T-helper 2 cell (primary cell): ENCODE results near the gene B4GALNT3.

Experiments used
- DNase-seq, 5 experiments: peaks; one replicate each; pipeline versions ENCODE4 v3.0.0 to v3.0.0-alpha.2; 2012 to 2022

B4GALNT3 gene

DNA sequence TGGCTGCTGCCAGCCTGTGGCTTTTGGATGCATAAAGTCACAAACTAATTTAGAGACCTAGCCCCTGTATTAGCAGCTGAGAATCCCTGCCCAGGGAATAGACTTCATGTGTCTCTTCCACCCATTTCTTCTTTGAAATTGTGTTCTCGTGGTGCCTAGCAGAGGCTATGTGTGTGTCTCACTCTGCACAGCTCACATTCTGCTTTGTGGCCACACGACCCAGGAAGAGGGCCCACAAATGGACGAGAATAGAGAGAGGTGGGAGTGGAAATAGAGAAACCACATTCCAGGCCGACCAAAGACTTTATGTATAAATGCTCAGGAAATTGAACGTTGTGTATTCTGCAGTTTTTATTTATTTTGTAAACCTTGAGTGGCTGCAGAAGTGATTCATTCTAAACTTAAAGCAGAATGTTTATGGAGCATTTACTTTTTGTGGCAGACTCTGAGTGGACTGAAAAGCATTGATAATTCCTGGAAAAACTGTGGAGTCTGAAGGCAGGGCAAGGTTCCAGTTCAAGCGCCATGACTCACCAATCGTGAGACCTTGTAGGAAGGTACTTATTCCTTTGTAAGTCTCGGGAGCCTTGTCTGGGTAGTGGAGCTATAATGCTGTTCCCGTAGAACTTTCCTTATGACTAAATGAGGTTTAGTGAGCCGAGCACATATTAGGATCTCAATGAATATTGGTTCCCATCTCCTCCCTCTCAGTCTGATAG lies 9.1 kb downstream of the B4GALNT3 start:
- DNase-seq, result no peak

- no peak for DNase-seq
Observed at GRCh38 chr12:470133-470532, 10.4 kb downstream of the B4GALNT3 start.

DNA sequence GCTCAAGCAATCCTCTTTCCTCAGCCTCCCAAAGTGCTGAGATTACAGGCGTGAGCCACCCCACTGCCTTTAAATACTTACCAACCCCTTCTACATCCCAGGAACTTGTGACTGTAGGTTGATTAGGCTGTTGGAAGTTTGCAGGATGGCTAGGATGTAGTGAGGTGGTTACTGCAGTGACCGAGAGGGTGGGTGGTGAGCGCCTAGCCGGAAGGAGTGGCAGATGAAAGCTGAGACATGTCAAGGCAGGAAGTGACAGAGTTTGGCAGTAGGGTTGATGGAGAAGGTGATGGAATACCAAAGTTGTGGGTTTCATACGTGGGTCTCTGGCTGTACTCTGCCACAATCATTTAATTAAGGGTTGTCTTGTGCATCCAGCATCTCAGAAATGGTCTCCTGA lies 13.5 kb downstream of the B4GALNT3 start:
- DNase-seq, result no peak

DNA sequence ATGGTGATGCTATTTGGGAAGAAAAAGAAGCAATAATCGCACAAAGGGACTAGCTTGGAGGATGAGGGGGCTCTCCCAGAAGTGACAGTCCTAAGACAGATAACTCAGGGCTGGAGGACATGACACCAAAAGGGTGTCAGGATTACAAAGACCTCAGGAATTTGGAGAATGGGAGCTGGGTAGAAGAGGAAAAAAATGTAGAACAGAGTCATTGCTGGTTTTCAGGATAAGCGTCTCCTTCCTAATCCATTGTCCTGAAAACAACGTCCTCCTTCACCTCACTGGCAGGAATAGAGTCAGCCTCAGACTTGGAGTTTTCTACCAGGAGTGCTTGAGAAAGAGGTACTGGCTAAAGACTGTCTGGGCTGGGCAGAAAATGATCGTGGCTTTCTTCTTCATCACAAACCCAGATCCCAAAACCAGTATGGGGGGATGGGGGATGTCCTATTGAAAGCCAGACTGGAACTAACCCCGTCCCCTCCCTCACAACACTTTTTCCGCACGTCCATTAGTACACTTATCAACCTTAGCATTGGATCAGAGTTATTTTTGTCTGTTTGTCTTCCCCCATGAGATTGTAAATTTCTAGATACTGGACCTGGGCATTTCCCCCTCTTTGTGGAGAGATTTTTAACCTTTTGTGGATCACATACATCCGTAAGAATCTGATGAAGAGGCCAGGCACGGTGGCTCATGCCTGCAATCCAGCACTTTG lies 14.3 kb downstream of the B4GALNT3 start:
- DNase-seq, result no peak

DNA sequence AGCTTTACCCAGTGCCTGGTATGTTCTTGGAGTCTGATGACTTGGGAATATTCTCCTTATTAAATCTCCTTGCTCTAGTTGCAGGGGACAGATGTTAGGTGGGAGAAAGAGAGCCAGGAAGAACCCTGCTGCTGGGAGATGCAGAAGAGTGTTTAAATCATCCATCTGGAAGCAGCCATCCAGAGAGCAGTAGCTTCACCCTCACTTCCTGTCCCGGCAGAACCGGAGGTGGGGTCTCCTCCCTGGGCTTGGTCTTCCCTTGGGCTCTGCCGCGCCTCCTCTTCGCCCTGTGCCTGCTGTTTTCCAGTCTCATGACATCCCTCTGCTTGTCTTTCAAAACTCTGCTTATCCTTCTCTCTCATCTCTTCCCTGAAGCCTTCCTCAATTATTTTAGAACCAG lies 15.5 kb downstream of the B4GALNT3 start:
- DNase-seq, result no peak

DNA sequence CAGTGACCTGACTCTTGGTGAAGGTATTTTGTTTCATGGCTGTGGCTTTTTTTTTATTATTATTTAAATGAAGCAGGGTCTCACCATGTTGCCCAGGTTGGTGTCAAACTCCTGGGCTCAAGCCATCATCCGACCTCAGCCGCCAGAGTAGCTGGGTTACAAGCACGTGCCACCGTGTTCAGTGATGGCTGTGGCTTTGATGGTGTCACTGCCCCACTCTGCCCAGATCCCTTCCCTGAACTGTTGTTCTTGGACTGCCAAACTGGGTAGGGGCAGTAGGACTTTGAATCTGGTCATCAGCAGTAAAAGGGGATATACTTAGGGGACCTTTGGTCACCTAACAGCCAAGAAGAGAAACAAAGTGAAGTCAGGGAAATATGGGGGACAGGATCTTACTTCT lies 19.4 kb downstream of the B4GALNT3 start:
- DNase-seq, result no peak

- DNase-seq, result no peak
Observed at GRCh38 chr12:480831-481816, 21.4 kb downstream of the B4GALNT3 start.

DNA sequence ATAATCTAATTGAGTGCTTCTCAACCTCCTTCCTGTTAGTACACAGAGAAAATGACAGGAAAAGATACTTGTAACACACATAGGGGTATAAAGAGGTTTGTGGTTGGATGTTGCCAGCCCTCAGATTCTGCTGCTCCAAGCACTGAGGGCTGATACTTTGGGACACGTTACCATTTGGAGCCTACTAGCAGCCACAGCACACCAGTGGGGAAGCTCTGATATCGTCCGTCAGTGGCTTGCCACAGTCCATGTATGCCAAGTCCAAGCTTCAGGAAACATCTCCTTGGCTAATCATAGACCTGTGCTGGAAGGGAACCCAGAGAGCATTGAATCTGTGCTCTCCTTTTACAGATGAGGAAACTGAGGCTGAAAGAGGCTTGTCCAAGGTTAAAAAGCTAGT lies 22.3 kb downstream of the B4GALNT3 start:
- no peak for DNase-seq

- no peak for DNase-seq
Observed at GRCh38 chr12:484096-484495, 24.4 kb downstream of the B4GALNT3 start.

GRCh38 chr12:490260-490659 lies 30.5 kb downstream of the B4GALNT3 start:
- DNase-seq, result no peak

GRCh38 chr12:495466-495865 lies 35.7 kb downstream of the B4GALNT3 start:
- no peak for DNase-seq

- no peak for DNase-seq
Observed at GRCh38 chr12:496736-497135, 37.0 kb downstream of the B4GALNT3 start.

- no peak for DNase-seq
Observed at GRCh38 chr12:497501-498160, 37.9 kb downstream of the B4GALNT3 start.

DNA sequence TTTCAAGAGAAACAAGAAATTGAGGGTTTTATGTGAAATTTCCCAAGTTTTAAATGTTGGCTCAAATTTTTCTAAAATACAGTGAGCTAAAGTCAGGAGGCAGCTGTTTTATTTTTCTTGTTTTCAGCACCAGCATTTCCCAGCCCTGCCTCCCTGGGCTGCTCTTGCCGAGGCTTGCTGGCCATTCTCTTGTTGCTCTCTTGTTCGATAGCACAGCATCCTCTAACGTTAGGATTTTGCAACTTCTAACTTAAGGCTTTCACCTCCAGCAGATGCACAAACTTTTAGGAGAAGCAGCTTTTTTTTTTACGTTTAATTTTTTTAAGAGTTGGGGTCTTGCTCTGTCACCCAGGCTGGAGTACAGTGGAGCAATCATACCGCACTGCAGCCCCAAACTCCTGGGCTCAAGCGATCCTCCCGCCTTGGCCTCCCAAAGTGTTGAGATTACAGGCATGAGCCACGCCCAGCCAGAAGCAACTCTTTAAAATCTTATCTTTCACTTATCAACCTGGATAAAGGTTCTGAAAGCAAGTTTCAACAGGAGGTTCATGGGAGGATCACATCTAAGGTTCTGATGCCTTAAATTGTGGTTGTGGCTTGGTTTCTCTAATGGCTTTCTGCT lies 40.2 kb downstream of the B4GALNT3 start:
- no peak for DNase-seq

DNA sequence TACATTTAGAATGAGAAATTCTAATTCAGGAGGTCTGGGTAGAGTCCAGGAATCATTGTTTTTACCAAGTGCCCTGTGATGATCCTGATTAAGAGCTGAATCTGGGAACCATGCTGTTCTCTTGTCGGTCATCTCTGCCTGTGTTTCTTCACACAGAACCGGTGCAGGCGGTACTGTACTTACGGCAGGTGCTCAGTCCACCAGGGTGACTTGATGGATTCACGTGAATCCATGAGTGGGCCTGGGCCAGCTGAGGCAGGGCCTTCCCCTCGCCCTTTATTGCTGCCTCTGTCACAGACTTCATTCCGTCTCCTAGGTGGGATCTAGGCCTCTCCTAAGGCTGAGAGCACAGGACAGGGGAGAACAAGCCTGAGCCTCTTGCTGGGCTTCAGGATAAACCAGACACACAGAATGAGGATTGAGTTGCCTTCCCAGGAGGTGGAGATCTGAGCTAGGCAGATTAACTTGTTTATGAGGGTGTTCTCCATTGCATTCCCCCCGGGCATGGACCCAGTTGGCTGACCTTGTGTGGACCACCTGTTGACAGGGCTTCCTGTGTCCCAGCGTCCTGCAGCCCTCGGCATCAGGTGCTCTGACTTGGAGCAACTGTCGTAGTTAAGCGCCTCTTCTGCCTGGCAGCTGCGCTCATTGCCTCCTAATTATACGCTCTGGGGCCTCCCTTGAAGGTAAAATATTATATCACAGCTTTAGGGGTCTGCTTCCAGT lies 42.1 kb downstream of the B4GALNT3 start:
- no peak for DNase-seq

DNA sequence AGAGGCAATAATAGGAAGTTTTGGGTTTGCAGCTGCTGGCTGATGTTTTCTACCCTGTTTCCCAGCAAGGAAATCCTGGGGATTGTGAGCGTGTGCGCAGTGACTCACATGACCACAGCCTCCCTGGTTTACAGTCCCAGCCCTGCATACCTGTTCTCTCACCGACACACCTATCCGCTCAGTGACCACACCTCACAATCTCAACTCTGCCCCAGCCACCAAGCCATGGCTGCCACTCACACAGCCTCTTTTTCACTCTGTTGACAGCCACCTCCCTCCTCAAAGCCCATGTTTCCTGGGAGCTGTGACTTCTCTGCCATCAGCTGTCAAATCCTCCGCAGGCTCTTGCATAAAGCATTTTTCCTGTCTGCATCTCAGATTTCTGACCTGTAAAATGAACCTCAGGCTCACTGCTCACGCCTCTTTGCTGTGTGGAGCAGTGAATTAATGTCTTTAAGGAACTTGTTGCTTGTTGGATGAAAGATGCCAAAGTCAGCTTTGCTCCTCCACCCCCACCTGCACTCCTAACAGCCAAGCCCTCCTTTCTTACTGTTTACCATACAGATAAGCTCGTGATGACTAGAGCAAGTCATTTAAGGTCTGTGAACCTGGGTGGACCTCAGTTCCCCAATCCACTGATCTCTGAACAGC lies 43.5 kb downstream of the B4GALNT3 start:
- DNase-seq, result no peak

- DNase-seq, result no peak
Observed at GRCh38 chr12:505221-505620, 45.5 kb downstream of the B4GALNT3 start.

- no peak for DNase-seq
Observed at GRCh38 chr12:507391-507796, 47.7 kb downstream of the B4GALNT3 start.

DNA sequence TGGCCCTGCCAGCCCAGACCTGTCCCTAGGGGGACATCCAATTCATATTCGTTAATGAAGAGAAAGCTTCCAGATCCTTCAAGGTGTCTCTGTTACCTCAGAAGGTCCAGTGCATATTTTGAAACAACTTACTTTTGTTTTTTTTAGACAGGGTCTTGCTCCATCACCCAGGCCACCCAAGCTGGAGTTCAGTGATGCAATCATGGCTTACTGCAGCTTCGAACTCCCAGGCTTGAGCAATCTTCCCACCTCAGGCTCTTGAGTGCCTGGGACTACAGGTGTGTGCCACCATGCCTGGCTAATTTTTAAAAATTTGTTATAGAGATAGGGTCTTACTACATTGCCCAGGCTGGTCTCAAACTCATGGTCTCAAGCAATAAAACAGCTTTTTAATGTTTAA lies 48.4 kb downstream of the B4GALNT3 start:
- no peak for DNase-seq

DNA sequence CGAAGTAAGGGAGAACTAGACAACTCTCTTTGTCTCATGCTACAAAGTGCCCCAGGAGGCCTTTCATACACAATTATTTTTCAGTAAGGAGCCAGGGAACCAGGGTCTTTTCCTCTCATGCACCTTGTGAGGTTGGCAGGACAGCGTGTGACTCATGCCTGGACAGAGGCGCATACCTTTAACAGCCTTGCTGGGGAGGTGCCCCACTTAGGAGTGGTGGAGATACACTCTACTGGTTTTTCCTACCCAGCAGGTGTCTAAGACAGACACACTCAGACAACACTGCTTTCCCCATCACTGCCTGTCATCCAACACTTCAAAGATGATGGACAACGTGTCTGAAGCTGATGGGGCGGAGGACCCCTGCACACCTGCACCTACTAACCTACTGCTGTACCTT lies 49.1 kb downstream of the B4GALNT3 start:
- DNase-seq, result no peak

GRCh38 chr12:509500-509899 lies 49.8 kb downstream of the B4GALNT3 start:
- no peak for DNase-seq
